Measurements from ENCODE around the gene WRNIP1. TPM values are rescaled to one million over a fixed set of nuclear protein-coding genes. Genes with fewer than 3 reads are reported as not detected.

The WRNIP1 gene
- total and polyA plus RNA-seq, 12 donors: 27.7 to 82.2 (median 53.8) TPM

DNA sequence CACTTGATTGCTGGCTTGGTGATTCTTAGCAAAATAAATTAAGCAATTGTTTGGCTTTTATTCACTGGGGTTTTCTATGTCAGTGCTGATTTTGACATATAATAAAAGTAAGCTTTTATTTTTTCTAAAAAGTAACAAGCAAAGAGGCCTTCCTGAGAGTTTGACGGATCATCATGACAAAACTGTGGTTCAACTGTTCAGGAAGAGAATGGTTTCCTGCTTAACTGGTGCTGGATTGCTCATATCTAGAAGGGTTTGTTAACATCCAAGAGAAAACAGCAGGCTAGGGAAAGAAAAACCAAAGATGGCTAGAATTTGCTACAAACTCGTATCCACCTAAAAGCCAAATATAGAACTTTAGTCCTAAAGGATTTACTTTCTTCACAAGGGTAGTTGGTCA is 55.2 kb downstream of the WRNIP1 start:
- Histone ChIP-seq H3K9me3 (replicated peaks in 1 of 3) (peaks cover 0 to 2% (median 0%) of the 10 kb centered on the region in 3 donors), H3K27me3 (no peaks in the 10 kb centered on the region), H3K36me3 (replicated peaks in 1 of 2) (no peaks in the 10 kb centered on the region), H3K27ac (no peak overlapping the region), H3K4me3 (no peak overlapping the region), H3K4me1 (replicated peaks in 1 of 2) (peaks cover 0 to 22% of the 10 kb centered on the region in 2 donors)
- TF ChIP-seq, protein P1, sequence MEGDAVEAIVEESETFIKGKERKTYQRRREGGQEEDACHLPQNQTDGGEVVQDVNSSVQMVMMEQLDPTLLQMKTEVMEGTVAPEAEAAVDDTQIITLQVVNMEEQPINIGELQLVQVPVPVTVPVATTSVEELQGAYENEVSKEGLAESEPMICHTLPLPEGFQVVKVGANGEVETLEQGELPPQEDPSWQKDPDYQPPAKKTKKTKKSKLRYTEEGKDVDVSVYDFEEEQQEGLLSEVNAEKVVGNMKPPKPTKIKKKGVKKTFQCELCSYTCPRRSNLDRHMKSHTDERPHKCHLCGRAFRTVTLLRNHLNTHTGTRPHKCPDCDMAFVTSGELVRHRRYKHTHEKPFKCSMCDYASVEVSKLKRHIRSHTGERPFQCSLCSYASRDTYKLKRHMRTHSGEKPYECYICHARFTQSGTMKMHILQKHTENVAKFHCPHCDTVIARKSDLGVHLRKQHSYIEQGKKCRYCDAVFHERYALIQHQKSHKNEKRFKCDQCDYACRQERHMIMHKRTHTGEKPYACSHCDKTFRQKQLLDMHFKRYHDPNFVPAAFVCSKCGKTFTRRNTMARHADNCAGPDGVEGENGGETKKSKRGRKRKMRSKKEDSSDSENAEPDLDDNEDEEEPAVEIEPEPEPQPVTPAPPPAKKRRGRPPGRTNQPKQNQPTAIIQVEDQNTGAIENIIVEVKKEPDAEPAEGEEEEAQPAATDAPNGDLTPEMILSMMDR (IDR thresholded peaks at IDR 0.05): no peak
- no peak for TF ChIP-seq POLR2A (IDR thresholded peaks at IDR 0.05)
- intact Hi-C loops (cut with DNase I): no loop called here
- 52 to 83% (median 70%) methylated on average over 2 of the region's 2 CpGs for WGBS, 4 donors
- no peak for DNase-seq

DNA sequence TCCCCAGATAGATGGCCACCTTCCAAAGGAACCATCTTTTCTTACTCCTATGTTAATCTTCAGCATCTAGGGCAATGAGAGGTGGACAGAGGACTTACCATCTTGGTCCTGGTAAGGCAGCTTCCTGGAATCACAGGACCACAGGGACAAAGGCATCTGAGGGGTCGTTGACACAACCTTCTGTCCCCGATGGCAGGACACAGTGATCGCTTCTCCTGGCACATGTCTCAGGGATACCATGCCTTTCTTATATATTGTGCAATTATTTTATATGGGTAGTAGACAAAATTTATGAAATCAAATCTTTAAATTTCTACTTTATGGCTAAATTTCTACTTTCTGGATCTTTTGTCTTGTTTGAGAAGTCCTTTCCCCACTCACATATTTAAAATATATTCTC is 56.4 kb downstream of the WRNIP1 start:
- Histone ChIP-seq H3K4me3 (no peak overlapping the region), H3K4me1 (replicated peaks in 1 of 2) (peaks cover 0 to 22% of the 10 kb centered on the region in 2 donors), H3K36me3 (replicated peaks in 1 of 2) (no peaks in the 10 kb centered on the region), H3K27ac (no peak overlapping the region), H3K27me3 (no peaks in the 10 kb centered on the region), H3K9me3 (replicated peaks in 1 of 3) (no peaks in the 10 kb centered on the region)
- TF ChIP-seq POLR2A (IDR thresholded peaks at IDR 0.05): no peak
- TF ChIP-seq, protein P1 (IDR thresholded peaks at IDR 0.05): no peak
- WGBS, 4 donors: 91 to 98% (median 94%) methylated on average over 3 of the region's 3 CpGs
- intact Hi-C loops (cut with DNase I): no loop called here
- no peak for DNase-seq

DNA sequence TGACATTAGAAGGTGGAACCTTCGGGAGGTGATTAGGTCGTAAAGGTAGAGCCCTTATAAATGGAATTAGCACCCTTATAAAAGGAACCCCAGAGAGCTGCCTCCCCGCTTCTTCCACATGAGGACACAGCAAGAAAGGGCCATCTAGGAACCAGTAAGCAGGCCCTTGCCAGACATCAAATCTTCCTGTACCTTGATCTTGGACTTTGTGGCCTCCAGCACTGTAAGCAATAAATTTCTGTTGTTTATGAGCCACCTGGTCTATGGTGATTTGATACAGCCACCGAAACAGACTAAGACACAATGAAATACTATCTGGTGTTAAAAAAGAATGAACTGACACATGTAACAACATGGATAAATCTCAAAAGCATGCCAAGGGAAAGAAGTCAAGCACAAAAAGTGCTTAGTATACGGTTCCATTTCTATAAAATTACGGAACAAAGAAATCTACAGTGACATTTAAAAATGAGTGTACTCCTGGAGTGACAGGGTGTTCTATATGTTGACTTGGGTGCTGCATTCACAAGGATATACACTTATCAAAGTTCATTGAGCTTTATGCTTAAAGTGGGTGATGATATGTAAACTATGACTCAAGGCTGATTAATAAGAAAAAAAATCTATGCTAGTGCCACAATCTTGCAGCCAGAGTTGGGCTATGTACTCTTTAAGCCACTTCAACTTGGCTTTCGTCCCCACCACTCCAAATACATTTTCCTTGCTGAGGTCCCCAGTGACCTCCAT is 58.1 kb downstream of the WRNIP1 start:
- Histone ChIP-seq H3K9me3 (replicated peaks in 1 of 3) (no peaks in the 10 kb centered on the region), H3K4me3 (no peak overlapping the region), H3K36me3 (replicated peaks in 1 of 2) (no peaks in the 10 kb centered on the region), H3K27me3 (no peaks in the 10 kb centered on the region), H3K27ac (no peak overlapping the region), H3K4me1 (replicated peaks in 1 of 2) (peaks cover 0 to 12% of the 10 kb centered on the region in 2 donors)
- intact Hi-C loops (cut with DNase I): no loop called here
- no peak for DNase-seq
- TF ChIP-seq POLR2A (IDR thresholded peaks at IDR 0.05): no peak
- TF ChIP-seq, protein P1 (IDR thresholded peaks at IDR 0.05): no peak
- WGBS, 4 donors: 94 to 99% (median 95%) methylated on average over 7 of the region's 7 CpGs

DNA sequence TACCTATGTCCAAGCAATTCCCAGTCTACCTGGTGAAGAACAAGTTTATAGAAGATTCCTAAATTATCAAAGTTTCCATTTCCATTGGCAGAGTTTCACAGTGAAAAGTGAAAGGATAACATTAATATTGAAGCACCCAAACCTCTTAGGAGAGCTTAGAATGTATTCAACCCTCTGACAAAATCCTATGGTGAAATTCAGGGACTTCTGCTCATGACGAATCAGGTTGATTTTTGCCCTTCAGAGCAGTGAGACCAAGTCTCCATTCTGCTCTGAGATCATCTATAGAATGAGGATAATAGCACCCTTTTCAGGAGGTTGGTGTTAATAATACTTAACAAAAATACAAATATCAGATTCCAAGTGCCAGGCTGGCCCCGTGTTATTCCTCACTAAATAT is 60.9 kb downstream of the WRNIP1 start:
- Histone ChIP-seq H3K9me3 (replicated peaks in 1 of 3) (no peaks in the 10 kb centered on the region), H3K27me3 (no peaks in the 10 kb centered on the region), H3K4me3 (no peak overlapping the region), H3K27ac (no peak overlapping the region), H3K36me3 (replicated peaks in 1 of 2) (no peaks in the 10 kb centered on the region), H3K4me1 (replicated peaks in 1 of 2) (no peaks in the 10 kb centered on the region)
- WGBS, 4 donors: 74 to 81% (median 76%) methylated on average over 2 of the region's 2 CpGs
- TF ChIP-seq, protein P1 (IDR thresholded peaks at IDR 0.05): no peak
- no peak for TF ChIP-seq POLR2A (IDR thresholded peaks at IDR 0.05)
- DNase-seq: no peak
- intact Hi-C loops (cut with DNase I): no loop called here
